ENCODE measurements around the gene ID4.

The ID4 gene

GRCh38 chr6:19838442-19839236 is 1.5 kb downstream of the ID4 start:
- peaks cover 10 to 16% of the 10 kb centered on the region in 2 experiments; a peak in 2 of 3 replicates for H3K36me3 ChIP-seq (ENCODE audit: control insufficient read depth in 2 of 2, insufficient read depth in 1 of 2, low read length in 2 of 2)
- peak overlapping the region; percentile 94 for H3K4me3 ChIP-seq (ENCODE audit: low read depth, low read length)
- H3K27ac ChIP-seq (ENCODE audit: extremely low read depth, low read depth, low read length) = peak overlapping the region; percentile 99
- POLR2A ChIA-PET = interaction anchor here (2.0 to 5.3 kb wide), 3 partner anchors 10 to 390 kb away, joined by 6 to 148 read pairs (median 73); no protein-coding TSS in a partner anchor
- CTCF ChIA-PET = interaction anchor here (0.9 to 1.1 kb wide), 4 partner anchors 13 to 515 kb away, joined by 3 read pairs; no protein-coding TSS in a partner anchor
- H3K9me3 ChIP-seq (ENCODE audit: control insufficient read depth, insufficient read depth, low read depth, low read length) = no peaks in the 10 kb centered on the region
- peaks cover 26% of the 10 kb centered on the region for H3K4me1 ChIP-seq (ENCODE audit: control insufficient read depth, insufficient read depth, low read length)
- TF ChIP-seq ZNF157 (tag by site-specific recombination; IDR thresholded peaks at IDR 0.05) = no peak
- TF ChIP-seq YY1 (tag by site-specific recombination; IDR thresholded peaks at IDR 0.05) = 0 out of 2 replicates have a peak, but pooled peaks have one; percentile 20
- no peak for TF ChIP-seq ZBTB7A (tag by site-specific recombination; IDR thresholded peaks at IDR 0.05; ENCODE audit: low read depth)
- TF ChIP-seq YY2 (tag by site-specific recombination; IDR thresholded peaks at IDR 0.05) = no peak
- TF ChIP-seq BCL6B (tag by site-specific recombination; IDR thresholded peaks at IDR 0.05) = no peak
- no peak for TF ChIP-seq ZBTB1 (tag by site-specific recombination; IDR thresholded peaks at IDR 0.05)
- TF ChIP-seq ZBTB6 (tag by site-specific recombination; IDR thresholded peaks at IDR 0.05) = no peak
- 0 out of 2 replicates have a peak, but pooled peaks have one; percentile 7 for TF ChIP-seq WT1 (tag by site-specific recombination; IDR thresholded peaks at IDR 0.05)
- no peak for TF ChIP-seq PRDM1 (tag by site-specific recombination; IDR thresholded peaks at IDR 0.05)
- peak; percentile 48; the same call in 1 of the 2 replicates for TF ChIP-seq PBX3 (CRISPR knock-in tag; IDR thresholded peaks at IDR 0.05)
- TF ChIP-seq ZNF335 (tag by site-specific recombination; conservative IDR thresholded peaks at IDR 0.05) = peak; percentile 93
- TF ChIP-seq ZNF623 (tag by site-specific recombination; IDR thresholded peaks at IDR 0.05) = no peak
- no peak for TF ChIP-seq ZNF121 (tag by site-specific recombination; IDR thresholded peaks at IDR 0.05)
- no peak for TF ChIP-seq PRDM4 (tag by site-specific recombination; IDR thresholded peaks at IDR 0.05)
- peak; percentile 28; the same call in 1 of the 2 replicates for TF ChIP-seq ZBTB20 (tag by site-specific recombination; IDR thresholded peaks at IDR 0.05)
- no peak for TF ChIP-seq REPIN1 (tag by site-specific recombination; IDR thresholded peaks at IDR 0.05; ENCODE audit: low read depth)
- no peak for TF ChIP-seq ZNF768 (tag by site-specific recombination; IDR thresholded peaks at IDR 0.05)
- TF ChIP-seq, protein P1, sequence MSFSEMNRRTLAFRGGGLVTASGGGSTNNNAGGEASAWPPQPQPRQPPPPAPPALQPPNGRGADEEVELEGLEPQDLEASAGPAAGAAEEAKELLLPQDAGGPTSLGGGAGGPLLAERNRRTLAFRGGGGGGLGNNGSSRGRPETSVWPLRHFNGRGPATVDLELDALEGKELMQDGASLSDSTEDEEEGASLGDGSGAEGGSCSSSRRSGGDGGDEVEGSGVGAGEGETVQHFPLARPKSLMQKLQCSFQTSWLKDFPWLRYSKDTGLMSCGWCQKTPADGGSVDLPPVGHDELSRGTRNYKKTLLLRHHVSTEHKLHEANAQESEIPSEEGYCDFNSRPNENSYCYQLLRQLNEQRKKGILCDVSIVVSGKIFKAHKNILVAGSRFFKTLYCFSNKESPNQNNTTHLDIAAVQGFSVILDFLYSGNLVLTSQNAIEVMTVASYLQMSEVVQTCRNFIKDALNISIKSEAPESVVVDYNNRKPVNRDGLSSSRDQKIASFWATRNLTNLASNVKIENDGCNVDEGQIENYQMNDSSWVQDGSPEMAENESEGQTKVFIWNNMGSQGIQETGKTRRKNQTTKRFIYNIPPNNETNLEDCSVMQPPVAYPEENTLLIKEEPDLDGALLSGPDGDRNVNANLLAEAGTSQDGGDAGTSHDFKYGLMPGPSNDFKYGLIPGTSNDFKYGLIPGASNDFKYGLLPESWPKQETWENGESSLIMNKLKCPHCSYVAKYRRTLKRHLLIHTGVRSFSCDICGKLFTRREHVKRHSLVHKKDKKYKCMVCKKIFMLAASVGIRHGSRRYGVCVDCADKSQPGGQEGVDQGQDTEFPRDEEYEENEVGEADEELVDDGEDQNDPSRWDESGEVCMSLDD (tag by site-specific recombination; IDR thresholded peaks at IDR 0.05) = 0 out of 2 replicates have a peak, but pooled peaks have one; percentile 12
- TF ChIP-seq ZNF112 (tag by site-specific recombination; IDR thresholded peaks at IDR 0.05) = no peak
- no peak for TF ChIP-seq TCF7L2 (IDR thresholded peaks at IDR 0.05; ENCODE audit: borderline replicate concordance, low read depth, low read length)
- no peak for TF ChIP-seq SP3 (tag by site-specific recombination; IDR thresholded peaks at IDR 0.05)
- no peak for TF ChIP-seq ZNF654 (tag by site-specific recombination; IDR thresholded peaks at IDR 0.05; ENCODE audit: low read depth)
- peak; percentile 23; the same call in 1 of the 2 replicates for TF ChIP-seq SP2 (tag by site-specific recombination; IDR thresholded peaks at IDR 0.05)
- TF ChIP-seq ZNF596 (tag by site-specific recombination; IDR thresholded peaks at IDR 0.05) = no peak
- no peak for TF ChIP-seq ZNF521 (tag by site-specific recombination; IDR thresholded peaks at IDR 0.05)
- no peak for TF ChIP-seq ZNF747 (tag by site-specific recombination; IDR thresholded peaks at IDR 0.05)
- TF ChIP-seq ZNF341 (tag by site-specific recombination; IDR thresholded peaks at IDR 0.05; ENCODE audit: low read depth) = no peak
